Stimulated activated CD8-positive, alpha-beta memory T cell treated with anti-CD3 and anti-CD28 coated beads, Interleukin-15, amount 100 ng/mL, for 24 hours (primary cell): Measurements from ENCODE around the gene UPK1B.
"Not testable (repeated sequence)": the region's sequence is repeated elsewhere in the genome, so short reads cannot be mapped to it uniquely, and the experiment has no call there.

Source experiments
- DNase-seq: peaks from one replicate; pipeline ENCODE4 v3.0.0-alpha.2; 2020; ENCODE audit warnings: low read depth

UPK1B gene

GRCh38 chr3:119223511-119223910 lies 50.1 kb downstream of the UPK1B start:
- no peak for DNase-seq

- DNase-seq = no peak
Observed at GRCh38 chr3:119225121-119225520, 51.7 kb downstream of the UPK1B start.

- DNase-seq = no peak
Observed at GRCh38 chr3:119227070-119227850, 53.9 kb downstream of the UPK1B start.

- no peak for DNase-seq
Observed at GRCh38 chr3:119228373-119229145, 55.2 kb downstream of the UPK1B start.

- no peak for DNase-seq
Observed at GRCh38 chr3:119229190-119229589, 55.8 kb downstream of the UPK1B start.

GRCh38 chr3:119230071-119230470 lies 56.7 kb downstream of the UPK1B start:
- DNase-seq = no peak

- DNase-seq = no peak
Observed at GRCh38 chr3:119230745-119231144, 57.3 kb downstream of the UPK1B start.

- no peak for DNase-seq
Observed at GRCh38 chr3:119234610-119235009, 61.2 kb downstream of the UPK1B start.

- no peak for DNase-seq
Observed at GRCh38 chr3:119235151-119235550, 61.8 kb downstream of the UPK1B start.

- no peak for DNase-seq
Observed at GRCh38 chr3:119236756-119237155, 63.4 kb downstream of the UPK1B start.

GRCh38 chr3:119237299-119237698 lies 63.9 kb downstream of the UPK1B start:
- DNase-seq = no peak

- DNase-seq = no peak
Observed at GRCh38 chr3:119238363-119238762, 65.0 kb downstream of the UPK1B start.

- DNase-seq = no peak
Observed at GRCh38 chr3:119239206-119239820, 65.9 kb downstream of the UPK1B start.

- DNase-seq = no peak
Observed at GRCh38 chr3:119240101-119240590, 66.7 kb downstream of the UPK1B start.

GRCh38 chr3:119240591-119241434 lies 67.4 kb downstream of the UPK1B start, which contains the start of gene B4GALT4:
Gene B4GALT4, minus strand, starts transcription at chr3:119240878. Its CDS starts 10,779 bp downstream, at chr3:119230099.
- peak; percentile 35 for DNase-seq

GRCh38 chr3:119242387-119243057 lies 69.1 kb downstream of the UPK1B start:
- not testable (repeated sequence) for DNase-seq

- DNase-seq = not testable (repeated sequence)
Observed at GRCh38 chr3:119243058-119243529, 69.7 kb downstream of the UPK1B start.

GRCh38 chr3:119243712-119244111 lies 70.3 kb downstream of the UPK1B start:
- no peak for DNase-seq

- DNase-seq = no peak
Observed at GRCh38 chr3:119245778-119246177, 72.4 kb downstream of the UPK1B start.
